NCI-H1930 (cell line): ENCODE data around the gene LGALS4.
"Not testable (repeated sequence)": the region's sequence is repeated elsewhere in the genome, so short reads cannot be mapped to it uniquely, and the experiment has no call there.

ENCODE experiments used
- DNase-seq, 2 experiments: peaks; one replicate each; lab custom pipeline; 2025; lab: John Stamatoyannopoulos, UW

Gene LGALS4

GRCh38 chr19:38795549-38795948 lies 17.2 kb downstream of the LGALS4 start:
- DNase-seq, result no peak

- no peak for DNase-seq
These were observed 19.1 kb downstream of the LGALS4 start for GRCh38 chr19:38793671-38794070.

- DNase-seq, result no peak
These were observed 19.6 kb downstream of the LGALS4 start for GRCh38 chr19:38793177-38793576.

- DNase-seq, result no peak
These were observed 20.3 kb downstream of the LGALS4 start for GRCh38 chr19:38792250-38793111.

- not testable (repeated sequence) for DNase-seq
These were observed 21.2 kb downstream of the LGALS4 start for GRCh38 chr19:38791451-38792064.

- DNase-seq, result not testable (repeated sequence)
These were observed 22.0 kb downstream of the LGALS4 start for GRCh38 chr19:38790507-38791403.

- DNase-seq, result no peak
These were observed 24.1 kb downstream of the LGALS4 start, which contains the start of gene LGALS7B for GRCh38 chr19:38788478-38789243. Gene LGALS7B, plus strand, starts transcription at chr19:38789200. Its CDS starts 27 bp downstream, at chr19:38789227.

GRCh38 chr19:38786572-38787265 lies 26.0 kb downstream of the LGALS4 start:
- DNase-seq, result no peak

- DNase-seq, result not testable (repeated sequence)
These were observed 26.7 kb downstream of the LGALS4 start for GRCh38 chr19:38786061-38786460.

- DNase-seq, result no peak
These were observed 27.5 kb downstream of the LGALS4 start for GRCh38 chr19:38785187-38785699.

- no peak for DNase-seq
These were observed 28.5 kb downstream of the LGALS4 start for GRCh38 chr19:38784224-38784623.

- DNase-seq, result not testable (repeated sequence)
These were observed 30.5 kb downstream of the LGALS4 start for GRCh38 chr19:38782212-38782611.

GRCh38 chr19:38781058-38781457 lies 31.7 kb downstream of the LGALS4 start:
- DNase-seq, result no peak

GRCh38 chr19:38780443-38780842 lies 32.3 kb downstream of the LGALS4 start:
- DNase-seq, result no peak

- DNase-seq, result no peak
These were observed 34.0 kb downstream of the LGALS4 start for GRCh38 chr19:38778733-38779132.

GRCh38 chr19:38774181-38774950 lies 38.4 kb downstream of the LGALS4 start:
- DNase-seq, result no peak

GRCh38 chr19:38773469-38774177 lies 39.1 kb downstream of the LGALS4 start, which contains the start of gene LGALS7:
Gene LGALS7, minus strand, starts transcription at chr19:38773517. Its CDS starts 25 bp downstream, at chr19:38773492.
- DNase-seq, result no peak

GRCh38 chr19:38771569-38771968 lies 41.2 kb downstream of the LGALS4 start:
- DNase-seq, result not testable (repeated sequence)

GRCh38 chr19:38770949-38771275 lies 41.8 kb downstream of the LGALS4 start:
- DNase-seq, result not testable (repeated sequence)
